HG03139 (cell line): ENCODE results near the gene TMPRSS11E.
A peak's percentile ranks its signal among the peaks of the same experiment; 100 is the strongest.
"Not testable (repeated sequence)": the region's sequence is repeated elsewhere in the genome, so short reads cannot be mapped to it uniquely, and the experiment has no call there.

Experiments
- ATAC-seq: cut with Tn5 transposase; IDR thresholded peaks from one replicate; pipeline ENCODE4 v1.9.1; 2021; ENCODE audit not compliant: unreplicated experiment

Gene TMPRSS11E

GRCh38 chr4:68460085-68460484 lies 12.8 kb downstream of the TMPRSS11E start:
- no peak for ATAC-seq

GRCh38 chr4:68461790-68462189 lies 14.5 kb downstream of the TMPRSS11E start:
- ATAC-seq: no peak

- ATAC-seq: no peak
These were observed 15.4 kb downstream of the TMPRSS11E start for GRCh38 chr4:68462691-68463090.

GRCh38 chr4:68463796-68464195 lies 16.5 kb downstream of the TMPRSS11E start:
- no peak for ATAC-seq

- no peak for ATAC-seq
These were observed 17.8 kb downstream of the TMPRSS11E start for GRCh38 chr4:68465058-68465457.

- no peak for ATAC-seq
These were observed 18.9 kb downstream of the TMPRSS11E start for GRCh38 chr4:68466185-68466584.

- no peak for ATAC-seq
These were observed 19.5 kb downstream of the TMPRSS11E start for GRCh38 chr4:68466751-68467150.

- peak; percentile 67 for ATAC-seq
These were observed 22.2 kb downstream of the TMPRSS11E start for GRCh38 chr4:68469482-68469881.

GRCh38 chr4:68476191-68476590 lies 28.9 kb downstream of the TMPRSS11E start:
- ATAC-seq: no peak

GRCh38 chr4:68489338-68489737 lies 42.1 kb downstream of the TMPRSS11E start:
- ATAC-seq: no peak

GRCh38 chr4:68490826-68491457 lies 43.7 kb downstream of the TMPRSS11E start:
- no peak for ATAC-seq

- no peak for ATAC-seq
These were observed 47.4 kb downstream of the TMPRSS11E start for GRCh38 chr4:68494688-68495087.

- ATAC-seq: peak; percentile 88
These were observed 51.2 kb downstream of the TMPRSS11E start for GRCh38 chr4:68498413-68499007.

- ATAC-seq: no peak
These were observed 51.8 kb downstream of the TMPRSS11E start for GRCh38 chr4:68499021-68499420.

GRCh38 chr4:68503462-68503861 lies 56.2 kb downstream of the TMPRSS11E start:
- not testable (repeated sequence) for ATAC-seq

- ATAC-seq: not testable (repeated sequence)
These were observed 57.6 kb downstream of the TMPRSS11E start for GRCh38 chr4:68504836-68505235.

- ATAC-seq: not testable (repeated sequence)
These were observed 58.2 kb downstream of the TMPRSS11E start for GRCh38 chr4:68505452-68505851.

GRCh38 chr4:68518889-68519288 lies 71.6 kb downstream of the TMPRSS11E start:
- no peak for ATAC-seq

- no peak for ATAC-seq
These were observed 73.7 kb downstream of the TMPRSS11E start for GRCh38 chr4:68520985-68521384.

GRCh38 chr4:68522232-68522631 lies 75.0 kb downstream of the TMPRSS11E start:
- not testable (repeated sequence) for ATAC-seq

- no peak for ATAC-seq
These were observed 88.7 kb downstream of the TMPRSS11E start for GRCh38 chr4:68535974-68536373.

- no peak for ATAC-seq
These were observed 89.1 kb downstream of the TMPRSS11E start for GRCh38 chr4:68536375-68536774.

GRCh38 chr4:68542742-68543141 lies 95.5 kb downstream of the TMPRSS11E start:
- not testable (repeated sequence) for ATAC-seq
